Activated T-cell treated with anti-CD3 and anti-CD28 coated beads for 4 hours (primary cell): Measurements from ENCODE around the gene PPP2R5D.

Source experiments
- DNase-seq: peaks from one replicate; pipeline ENCODE4 v3.0.0-alpha.2; 2020

Gene PPP2R5D

DNA sequence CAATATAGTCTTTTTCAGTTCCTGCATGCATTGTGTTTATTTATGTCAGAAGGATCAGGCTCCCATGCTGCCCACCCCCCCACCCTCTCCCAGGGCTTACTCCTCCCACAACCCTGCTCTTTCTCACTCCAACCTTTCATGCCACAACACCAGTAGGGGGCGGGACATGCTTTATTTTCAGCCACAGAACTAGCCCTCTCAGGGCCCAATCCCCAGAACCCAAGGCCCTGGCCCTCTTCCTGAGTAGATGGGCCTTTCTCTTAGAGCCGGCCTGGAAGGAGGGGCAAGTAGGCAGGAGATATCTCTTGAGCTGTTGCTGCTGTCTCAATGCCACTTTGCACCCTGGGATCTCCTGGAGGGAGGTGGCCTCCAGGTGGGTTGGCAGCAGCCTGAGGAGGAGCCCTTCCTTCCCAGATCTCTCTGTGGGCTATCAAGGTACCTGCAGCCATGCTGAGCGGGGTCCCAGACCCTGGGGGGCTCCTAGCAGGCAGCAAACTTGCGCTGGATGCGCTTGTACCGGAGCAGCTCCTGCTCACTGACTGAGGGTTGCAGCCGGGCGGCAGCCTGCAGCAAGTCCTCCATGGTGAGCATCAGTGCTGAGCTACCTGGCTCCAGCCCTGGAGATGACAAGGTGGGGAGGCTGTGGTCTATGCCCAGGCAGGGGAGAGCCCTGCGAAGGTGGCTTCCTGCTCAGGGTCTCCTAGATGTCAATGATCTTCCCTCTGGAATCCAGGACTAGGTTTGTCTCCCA is 20.3 kb upstream of the PPP2R5D start:
- DNase-seq: no peak

DNA sequence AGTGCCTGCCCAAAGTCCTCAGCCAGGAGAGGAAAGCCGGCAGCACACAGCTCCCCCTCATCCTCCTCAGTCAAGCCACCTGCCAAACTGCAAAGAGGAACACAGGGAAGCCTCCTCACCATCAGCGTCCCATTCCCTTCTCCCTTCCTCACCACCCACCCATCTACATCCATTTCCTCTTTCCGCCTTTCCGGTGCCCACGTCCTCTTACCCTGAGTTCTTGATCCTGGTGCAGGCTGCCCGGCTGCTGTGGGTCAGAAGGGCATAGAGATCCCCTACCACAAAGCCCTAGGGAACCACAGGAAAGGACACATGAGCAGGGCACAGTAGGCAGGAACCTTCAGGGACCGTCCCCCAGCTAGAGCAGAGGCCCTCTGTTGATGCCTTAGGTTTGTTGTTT is 17.8 kb upstream of the PPP2R5D start:
- DNase-seq: no peak

DNA sequence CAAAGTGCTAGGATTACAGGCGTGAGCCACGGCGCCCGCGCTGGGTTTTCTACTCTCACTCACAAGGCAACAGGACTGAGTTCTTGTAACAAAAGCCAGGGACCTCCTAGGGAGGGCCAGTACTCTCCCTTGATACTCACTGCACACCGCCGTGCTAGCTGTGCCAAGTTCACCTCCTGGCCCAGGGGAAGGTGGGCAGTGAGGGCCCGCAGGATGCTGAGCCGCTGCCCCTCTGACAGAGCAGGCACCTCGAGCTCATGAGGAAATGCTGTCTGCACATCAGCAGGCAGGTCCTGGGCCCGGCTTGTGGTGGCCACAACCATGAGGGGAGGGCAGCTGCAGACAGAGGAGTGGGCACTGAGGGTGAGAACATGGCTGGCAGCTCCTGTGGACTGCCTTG is 17.1 kb upstream of the PPP2R5D start:
- DNase-seq: no peak

DNA sequence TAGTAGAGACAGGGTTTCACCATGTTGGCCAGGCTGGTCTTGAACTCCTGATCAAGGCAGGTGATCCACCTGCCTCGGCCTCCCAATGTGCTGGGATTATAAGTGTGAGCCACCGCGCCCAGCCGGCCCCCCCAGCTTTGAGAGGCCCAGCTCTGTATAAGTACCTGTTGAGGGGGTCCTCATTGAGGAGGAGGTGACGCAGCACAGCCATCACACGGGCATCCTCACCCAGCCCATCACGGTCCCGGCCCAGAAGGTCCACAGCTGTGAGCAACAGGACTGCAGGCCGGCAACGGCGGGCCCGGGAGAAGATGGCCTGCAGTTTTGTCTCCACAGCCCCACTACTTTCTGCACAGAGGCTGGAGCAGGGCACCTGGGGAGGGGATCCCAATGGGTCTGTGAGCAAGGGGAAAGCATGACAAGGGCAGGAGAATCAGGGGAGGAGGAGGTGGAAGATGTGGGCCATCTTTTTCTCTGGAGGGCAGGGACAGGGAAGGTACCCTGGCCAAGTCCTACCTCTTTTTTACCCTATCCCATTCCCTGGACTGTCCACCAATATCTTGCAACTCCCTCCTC is 16.2 kb upstream of the PPP2R5D start:
- DNase-seq: no peak

DNA sequence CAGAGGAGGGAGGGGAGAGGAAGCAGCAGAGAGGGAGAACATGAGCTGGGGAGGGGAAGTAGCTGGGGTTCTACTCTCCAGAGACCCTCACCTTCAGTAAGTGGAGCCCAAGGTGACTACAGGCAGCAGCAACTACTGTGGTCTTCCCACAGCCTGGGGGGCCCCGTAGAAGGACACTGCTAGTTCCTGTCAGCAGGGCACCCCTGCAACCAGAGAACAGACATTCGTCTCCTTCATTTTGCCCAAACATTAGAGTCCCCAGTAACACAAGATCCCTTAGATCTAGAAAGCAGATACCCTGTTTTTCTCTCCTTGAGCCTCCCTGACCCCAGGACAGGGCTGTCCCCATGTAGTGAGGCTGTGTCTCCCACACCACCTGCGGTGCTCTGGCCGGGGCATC is 15.6 kb upstream of the PPP2R5D start:
- DNase-seq: no peak

DNA sequence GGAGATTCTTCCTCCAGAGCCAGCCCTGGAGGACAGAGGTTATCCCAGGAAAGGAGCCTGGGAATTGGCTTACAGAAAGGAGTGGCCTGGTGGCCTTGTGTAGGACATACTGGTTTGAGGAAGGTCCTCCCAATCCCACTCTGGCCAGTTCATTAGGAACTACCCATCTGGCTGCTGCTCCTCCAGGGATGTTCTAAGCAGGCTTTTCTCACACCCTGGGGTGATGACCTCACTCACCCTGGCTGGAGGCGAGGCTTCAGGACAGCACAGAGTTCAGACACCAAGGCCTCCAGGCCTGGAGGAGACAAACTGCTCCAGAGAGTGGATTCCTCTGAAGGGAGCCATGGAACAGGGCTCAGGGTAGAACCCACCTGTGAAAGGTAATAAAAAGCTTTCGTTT is 14.9 kb upstream of the PPP2R5D start:
- DNase-seq: no peak

DNA sequence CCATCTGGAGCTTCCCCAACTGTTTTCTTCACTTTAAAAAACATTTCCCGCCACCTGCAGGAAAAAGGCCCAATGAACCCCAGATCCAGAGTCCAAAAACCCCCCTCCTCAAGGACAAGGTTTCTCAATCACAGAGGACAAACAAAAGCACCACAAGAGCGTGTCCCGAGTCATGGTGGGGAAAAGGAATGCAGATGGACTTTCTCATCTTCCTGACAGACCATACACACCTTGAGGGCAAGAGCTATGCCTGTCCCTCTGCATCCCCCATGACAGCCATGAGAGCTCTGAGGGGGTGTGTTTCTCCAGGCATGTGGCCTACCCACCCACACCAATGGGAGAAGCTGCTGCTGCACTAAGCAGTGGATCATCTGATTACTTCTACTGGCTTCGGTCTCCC is 14.4 kb upstream of the PPP2R5D start:
- DNase-seq: no peak

DNA sequence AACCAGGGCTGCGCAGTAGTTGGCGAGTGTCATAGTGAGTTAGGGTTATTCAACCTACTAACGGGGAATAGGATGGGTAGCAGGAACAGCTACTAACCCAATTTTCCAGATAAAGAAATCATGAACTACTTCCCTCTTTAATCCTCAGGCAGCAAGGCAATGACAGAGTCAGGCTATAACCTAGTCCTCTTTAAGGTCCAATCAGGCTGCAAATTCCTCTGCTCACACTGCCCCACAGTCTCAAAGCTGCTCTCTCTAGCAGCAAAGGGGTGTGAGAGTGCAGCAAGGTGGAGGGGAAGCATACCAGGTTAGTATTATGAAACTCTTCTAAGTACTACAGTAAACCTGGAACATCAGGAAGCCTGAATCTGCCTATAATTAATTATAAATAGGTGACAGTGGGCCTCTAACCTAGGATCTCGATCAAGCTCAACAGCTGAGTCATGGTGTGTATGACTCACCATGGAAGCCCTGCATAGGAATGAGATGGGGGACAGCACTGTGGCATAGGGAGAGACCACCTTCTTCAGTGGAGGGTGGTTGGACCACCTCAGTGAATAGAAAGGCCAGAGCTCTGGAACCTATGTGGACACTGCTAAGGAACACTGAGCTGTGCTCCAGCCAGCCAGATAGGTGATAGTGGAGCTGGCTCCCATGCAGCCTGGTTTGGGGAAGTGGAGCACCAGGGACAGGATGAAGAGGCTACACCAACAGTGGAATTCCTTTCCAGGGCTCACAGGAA is 13.3 kb upstream of the PPP2R5D start:
- no peak for DNase-seq

DNA sequence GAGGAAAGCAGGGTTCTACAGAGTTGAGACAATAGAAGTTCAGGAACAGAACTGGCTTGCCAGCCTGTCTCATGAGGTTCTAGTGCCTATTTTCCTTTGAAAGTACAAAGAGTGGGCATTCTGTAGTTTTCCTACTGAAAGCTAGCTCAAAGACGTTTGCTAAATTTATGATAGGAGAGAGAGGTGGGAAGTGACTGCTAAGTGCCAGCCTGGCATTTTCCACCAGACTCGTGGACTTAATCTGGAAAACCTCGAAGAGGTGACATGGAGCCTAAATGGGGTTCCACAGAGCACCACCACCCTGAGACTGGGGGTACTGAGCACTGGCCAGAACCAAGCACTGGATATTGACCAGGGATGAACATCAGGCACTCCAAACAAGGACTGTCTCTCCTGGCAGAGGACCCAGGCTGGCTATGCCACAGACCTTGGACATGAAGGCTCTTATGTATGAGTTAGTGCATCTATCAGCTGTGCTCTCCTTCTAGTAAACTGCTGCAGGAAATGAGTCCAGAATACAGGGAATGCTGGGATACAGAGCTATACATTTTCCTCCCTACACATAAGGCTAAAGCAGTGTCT is 12.5 kb upstream of the PPP2R5D start:
- no peak for DNase-seq

DNA sequence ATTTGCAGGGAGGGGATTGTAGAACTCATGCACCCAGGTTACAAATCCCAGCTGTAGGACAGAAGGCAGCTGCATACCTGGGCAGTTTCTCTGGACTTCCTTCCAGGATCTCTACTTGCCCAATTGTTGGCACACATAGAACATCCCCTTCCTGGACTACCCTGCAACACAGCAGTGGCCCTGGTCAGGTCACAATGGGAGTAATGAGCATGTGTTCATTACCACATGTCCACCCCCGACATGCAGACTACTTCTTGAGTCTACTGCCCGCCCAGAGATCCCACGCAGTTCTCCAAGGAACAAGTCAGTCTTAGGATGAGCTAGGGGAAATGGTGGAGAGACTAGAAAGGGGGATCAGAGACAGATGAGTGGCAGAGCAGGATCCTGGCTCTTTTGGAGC is 10.4 kb upstream of the PPP2R5D start:
- no peak for DNase-seq

DNA sequence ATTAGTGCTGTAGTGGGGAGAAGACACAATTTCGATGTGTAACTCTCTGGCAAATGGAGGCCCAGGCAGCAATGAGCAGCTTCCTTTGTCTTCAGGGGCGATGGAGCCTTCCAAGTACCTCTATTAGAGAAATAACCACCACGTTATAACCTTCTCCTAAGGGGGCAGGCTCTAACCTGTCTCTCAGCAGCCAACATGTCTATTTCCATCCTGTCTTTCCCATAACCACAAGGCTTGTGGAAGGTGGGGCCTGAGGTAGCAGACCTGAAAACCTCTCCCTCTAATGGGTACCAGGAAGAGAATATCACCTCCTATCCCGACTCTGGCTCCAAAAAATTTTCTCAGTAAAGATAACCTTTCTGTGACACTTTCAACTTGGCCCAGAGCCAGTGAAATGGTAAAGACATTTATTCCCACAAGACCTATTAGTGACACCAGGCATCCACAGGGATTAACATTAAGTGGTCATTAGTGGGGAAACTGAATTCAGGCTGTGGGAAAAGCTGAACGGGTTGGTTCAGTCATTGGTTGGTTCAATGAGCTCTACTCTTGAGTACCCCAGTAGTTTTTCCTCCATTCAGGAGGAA is 9.4 kb upstream of the PPP2R5D start:
- DNase-seq: no peak

DNA sequence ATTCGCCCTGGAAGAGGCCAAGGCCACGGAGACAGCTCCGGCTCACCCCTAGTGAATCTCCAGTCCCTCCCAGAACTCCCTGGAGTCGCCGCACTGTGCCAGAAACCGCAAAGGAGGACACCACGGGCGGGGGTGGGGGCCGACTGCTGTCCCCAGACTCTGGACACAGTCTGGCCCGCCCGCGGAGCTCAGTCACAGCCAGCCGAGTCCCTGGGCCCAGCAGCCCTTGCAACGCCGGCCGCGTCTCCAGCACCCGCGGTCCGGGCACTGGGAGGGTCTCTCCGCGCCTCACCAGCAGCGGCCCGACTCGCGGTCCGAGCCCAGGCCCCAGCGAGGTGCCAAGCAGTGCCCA is 5.9 kb upstream of the PPP2R5D start:
- no peak for DNase-seq

DNA sequence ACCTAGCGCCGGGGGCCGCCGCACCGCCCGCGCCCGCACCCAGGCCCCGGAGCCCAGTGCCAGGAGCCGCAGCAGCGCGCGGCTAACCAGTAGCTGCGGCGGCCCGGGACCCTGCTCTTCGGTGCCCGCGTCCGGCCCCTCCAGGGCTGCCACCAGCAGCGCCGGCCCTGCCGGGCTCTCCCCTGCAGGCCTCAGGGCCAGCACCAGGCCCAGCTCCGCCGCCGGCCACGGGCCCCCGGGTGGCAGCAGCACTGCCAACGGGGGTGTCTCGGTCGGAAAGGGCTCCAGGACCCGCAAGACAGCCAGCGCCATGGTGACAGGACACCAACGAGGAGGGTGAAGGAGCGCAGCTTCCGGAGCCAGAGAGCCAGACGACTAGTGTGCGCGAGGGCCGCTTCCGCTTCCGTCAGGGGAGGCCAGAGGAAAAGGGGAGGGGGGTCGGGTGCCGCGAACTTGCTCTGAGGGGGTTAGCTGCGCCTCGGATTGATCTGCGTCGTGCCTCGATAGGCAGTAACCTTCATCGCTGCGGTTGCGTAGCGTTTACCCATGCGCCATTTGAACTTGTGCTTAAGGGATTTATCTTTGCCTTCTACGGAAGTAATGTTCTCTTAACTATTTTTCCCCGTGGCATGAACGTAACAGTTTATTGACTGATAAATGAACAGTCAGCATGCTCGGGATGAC is 5.4 kb upstream of the PPP2R5D start, which contains the start of gene PEX6:
Gene PEX6 (minus strand): TSS at position 343 of the 684 bp plus-strand sequence. CDS start 31 bp downstream, at position 312.
- DNase-seq: peak; percentile 83

DNA sequence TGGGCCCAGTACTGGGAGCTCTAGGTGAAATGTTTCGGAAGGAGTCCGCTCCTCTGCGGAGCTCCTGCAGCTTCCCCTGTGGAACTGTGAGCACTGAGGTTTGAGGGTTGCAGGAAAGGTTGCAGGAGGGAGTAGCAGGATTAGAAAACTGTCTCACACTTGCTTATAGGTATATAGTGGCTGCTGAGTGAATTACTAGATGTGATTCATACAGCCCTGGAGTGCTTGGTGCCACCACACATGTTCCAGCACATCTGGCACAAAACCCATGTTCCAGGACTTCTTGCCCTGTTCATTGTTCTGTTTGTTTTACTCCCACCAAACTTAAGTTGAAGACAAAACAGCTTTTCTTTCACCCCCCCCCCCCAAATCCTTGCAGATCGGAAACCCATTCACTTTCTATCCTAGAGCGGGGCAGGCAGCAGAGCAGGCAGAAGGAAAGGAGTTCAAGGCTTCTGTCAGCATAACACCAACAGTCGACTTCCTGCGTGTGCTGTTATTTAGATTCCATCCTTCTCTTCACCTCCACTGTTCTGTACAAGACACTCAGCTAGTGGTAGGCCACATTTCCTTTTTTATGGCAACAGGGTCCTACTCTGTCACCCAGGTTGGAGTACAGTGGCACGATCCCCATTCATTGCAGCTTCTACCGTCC is 4.7 kb upstream of the PPP2R5D start:
- DNase-seq: no peak

DNA sequence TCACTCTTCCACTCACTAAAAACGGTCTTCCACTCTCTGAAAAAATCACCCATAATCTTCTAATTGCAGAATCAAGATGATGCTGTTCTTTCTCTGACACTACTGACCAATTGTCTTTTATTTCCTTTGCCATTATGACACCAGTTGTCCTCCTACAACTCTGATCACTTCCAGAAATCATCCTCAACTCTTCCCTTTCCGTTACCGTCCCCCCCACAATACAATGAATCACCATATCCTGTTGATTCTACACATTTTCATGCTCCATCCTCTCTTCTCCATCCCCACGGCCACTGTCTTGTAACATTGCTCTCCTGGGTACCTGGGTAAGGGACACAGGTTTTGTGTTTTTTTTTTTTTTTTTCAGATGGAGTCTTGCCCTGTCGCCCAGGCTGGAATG is 2.5 kb upstream of the PPP2R5D start:
- DNase-seq: no peak

DNA sequence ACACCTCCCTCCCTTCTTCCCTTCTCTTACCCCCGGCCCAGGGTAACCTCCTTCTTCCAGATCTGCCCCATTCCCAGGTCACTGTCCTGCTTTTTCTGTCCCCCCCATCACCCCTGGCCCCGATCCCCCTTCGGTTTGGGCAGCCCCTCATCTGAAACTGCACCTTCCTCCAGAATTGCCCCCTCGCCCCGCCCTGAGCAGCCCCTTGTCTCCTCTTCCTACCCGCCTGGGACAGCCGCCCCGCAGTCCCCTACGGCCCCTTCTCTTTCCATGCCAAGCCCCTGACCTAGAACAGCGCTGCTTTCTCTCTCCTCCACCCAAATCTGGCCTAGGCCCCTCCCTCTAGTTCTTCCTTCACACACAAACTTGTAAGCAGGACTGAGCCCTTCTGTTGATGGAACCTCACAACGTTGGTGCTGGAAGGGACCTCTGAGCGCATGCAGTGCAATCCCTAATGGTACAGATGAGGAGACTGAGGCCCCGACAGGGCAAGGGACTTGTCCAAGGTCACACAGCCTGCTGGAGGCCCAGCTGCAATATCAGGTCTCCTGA is 630 bp downstream of the PPP2R5D start:
- no peak for DNase-seq

DNA sequence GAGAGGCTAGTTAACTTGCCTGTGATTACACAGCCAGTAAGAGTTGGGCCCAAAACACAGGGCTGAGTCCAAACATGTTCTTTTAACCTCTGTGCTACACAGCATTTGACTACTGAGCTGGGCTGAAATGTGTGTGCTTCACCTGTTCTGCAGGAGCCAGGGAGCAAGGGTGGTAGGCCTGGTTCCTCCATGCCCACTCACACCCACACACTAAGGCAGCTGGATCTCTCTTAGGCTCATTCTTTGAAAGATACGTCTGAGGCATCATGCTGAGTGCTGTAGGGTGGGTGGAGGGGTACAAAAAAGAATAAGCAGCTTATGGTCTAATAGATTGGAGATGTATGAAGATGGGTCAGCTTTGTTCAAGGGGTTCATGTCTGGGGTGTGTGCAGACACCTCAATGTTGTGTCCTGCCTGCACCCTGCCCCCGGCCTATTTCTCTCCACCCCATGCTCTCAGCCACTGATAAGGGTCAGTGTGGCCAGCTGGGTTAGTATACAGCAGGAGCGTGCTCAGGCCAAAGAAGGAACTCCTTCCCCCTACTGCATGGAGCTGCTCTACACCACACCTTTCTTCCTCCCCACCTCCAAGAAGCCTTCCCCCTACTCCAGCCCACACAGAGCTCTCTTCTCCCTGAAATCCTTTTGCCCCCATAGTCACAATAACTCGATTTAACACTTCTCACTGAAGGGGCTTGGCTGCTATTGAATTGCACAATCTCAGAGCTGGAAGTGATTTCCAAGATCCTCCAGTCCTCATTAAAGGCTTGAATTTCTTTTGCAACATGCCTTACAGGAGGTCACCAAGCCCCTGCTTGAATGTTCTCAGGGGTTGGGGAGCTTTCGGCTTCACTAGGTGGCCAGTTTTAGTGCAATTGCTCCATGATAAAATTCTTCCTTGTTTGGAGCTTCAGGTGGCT is 3.4 kb downstream of the PPP2R5D start:
- no peak for DNase-seq

DNA sequence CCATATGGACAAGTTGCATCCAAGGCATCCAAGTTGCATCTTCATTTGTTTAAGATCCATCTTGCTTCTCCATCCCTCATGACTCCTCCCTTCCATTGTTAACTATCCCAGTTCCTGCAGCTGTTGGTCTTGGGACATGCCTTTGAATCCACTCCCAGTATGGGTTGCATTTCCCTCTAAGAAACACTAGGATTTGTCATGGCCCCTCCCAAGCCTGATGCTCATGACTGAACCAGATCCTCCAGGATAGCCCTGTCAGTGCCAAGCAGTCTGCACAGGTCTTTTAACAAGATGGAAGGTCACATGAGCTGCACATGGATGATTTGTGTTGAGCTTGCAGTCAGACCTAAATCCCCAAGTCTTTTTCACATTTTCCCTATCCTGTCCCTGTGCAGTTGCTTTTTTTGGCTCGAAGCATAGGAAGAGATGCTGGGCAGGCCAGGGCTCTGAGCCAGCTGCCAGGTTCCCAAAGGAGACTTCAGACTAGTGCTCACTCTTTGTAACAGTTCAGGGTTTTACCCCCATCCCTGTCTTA is 4.2 kb downstream of the PPP2R5D start:
- no peak for DNase-seq

DNA sequence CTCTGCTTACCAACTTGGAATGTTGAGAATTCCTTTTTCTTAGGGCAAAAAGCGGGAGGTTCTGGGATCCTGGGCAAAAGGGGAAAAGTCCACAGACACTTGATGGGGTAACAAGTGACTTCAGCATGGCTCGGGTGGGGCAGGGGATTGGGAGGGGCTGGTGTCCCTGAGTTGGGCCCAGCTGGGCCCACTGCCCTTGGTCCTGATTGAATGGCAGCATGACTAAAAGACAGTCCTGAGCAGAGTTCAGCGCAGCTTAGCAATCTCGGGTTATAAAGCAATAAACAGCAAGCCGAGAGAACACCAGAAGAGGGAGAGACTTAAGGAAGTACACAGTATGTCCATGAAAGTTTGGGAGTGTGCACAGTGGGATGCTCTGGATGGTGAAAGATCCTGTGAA is 5.6 kb downstream of the PPP2R5D start:
- no peak for DNase-seq

DNA sequence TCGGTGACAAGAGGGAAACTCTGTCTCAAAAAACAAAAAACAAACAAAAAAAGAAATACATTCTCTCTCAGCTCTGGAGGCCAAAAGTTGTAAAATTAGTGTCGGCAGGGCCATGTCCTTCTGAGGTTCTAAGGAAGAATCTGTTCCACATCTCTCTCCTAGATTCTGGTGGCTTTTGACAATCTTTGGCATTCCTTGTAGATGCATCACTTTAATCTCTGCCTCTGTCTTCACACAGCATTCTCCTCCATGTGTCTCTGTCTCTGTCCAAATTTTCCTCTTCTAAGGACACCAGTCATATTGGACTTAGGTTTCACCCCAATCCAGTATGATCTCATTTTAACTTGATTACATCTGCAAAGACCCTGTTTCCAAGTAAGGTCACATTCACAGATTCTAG is 9.1 kb downstream of the PPP2R5D start:
- no peak for DNase-seq

DNA sequence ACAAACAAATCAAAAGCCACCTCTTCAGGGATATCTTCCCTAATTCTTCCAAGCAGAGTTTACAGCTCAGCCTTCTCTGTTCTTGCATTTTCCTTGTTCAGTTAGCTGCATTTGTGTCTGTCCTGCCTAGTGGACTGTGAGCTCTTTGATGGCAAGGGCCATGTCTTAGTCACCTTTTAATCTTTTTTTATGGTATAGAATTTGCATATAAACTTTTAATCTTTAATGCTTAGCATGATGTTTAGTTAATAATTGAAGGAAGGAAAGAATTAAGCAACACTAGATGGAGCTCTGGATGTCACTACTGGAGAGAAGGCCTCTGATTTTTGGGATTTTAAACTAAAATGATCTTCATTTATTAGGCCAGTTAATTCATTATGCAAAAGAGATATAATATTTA is 12.1 kb downstream of the PPP2R5D start:
- DNase-seq: no peak
